Fibroblast of villous mesenchyme (primary cell): ENCODE measurements around the gene GPR153. TPM values are rescaled to one million over a fixed set of nuclear protein-coding genes. Genes with fewer than 3 reads are reported as not detected.
"Not testable (repeated sequence)": the region's sequence is repeated elsewhere in the genome, so short reads cannot be mapped to it uniquely, and the experiment has no call there.

Source experiments
- DNase-seq: peaks from one replicate; pipeline ENCODE4 v3.0.0-alpha.2; 2010; ENCODE audit warnings: low read depth
- H3K4me3 ChIP-seq: 2 replicates; pipeline ENCODE4 v1.5.1; 2011; ENCODE audit warnings: low read depth, mild to moderate bottlenecking, low read length
- CTCF ChIP-seq: IDR thresholded peaks from 2 replicates; pipeline ENCODE4 v1.5.1; 2012; ENCODE audit warnings: low read depth, mild to moderate bottlenecking, low read length; ENCODE audit not compliant: insufficient read depth
- total RNA-seq: library from RNA; depleted of rRNA; stranded (reverse); fragments of >200 nt; gene quantifications from 2 replicates; pipeline ENCODE4 v1.2.3, GENCODE V29; 2012

GPR153 gene
- 5.2 and 5.8 TPM in 2 replicates for total RNA-seq

- H3K4me3 ChIP-seq, result peak within 1 kb of the TSS; percentile 72
- TF ChIP-seq CTCF, result no peak
- peak; percentile 41 for DNase-seq
Observed at GRCh38 chr1:6260961-6261614, at the start of gene GPR153. TSS of gene GPR153 (minus strand) at chr1:6261098. CDS start at chr1:6254905, 6,193 bp downstream.

- no peak for TF ChIP-seq CTCF
- H3K4me3 ChIP-seq, result no peak overlapping the region
- no peak for DNase-seq
Observed at GRCh38 chr1:6310116-6310848, 49.4 kb upstream of the GPR153 start.

- TF ChIP-seq CTCF, result no peak
- no peak overlapping the region for H3K4me3 ChIP-seq
- DNase-seq, result no peak
Observed at GRCh38 chr1:6309564-6309963, 48.7 kb upstream of the GPR153 start.

GRCh38 chr1:6308449-6308848 is 47.6 kb upstream of the GPR153 start:
- DNase-seq, result no peak
- TF ChIP-seq CTCF, result no peak
- no peak overlapping the region for H3K4me3 ChIP-seq

- H3K4me3 ChIP-seq, DNase-seq: not testable (repeated sequence)
Observed at GRCh38 chr1:6307682-6308081, 46.8 kb upstream of the GPR153 start.

- TF ChIP-seq CTCF, result no peak
- no peak overlapping the region for H3K4me3 ChIP-seq
- DNase-seq, result peak; percentile 26
Observed at GRCh38 chr1:6307099-6307498, 46.2 kb upstream of the GPR153 start.

GRCh38 chr1:6303397-6304012 is 42.6 kb upstream of the GPR153 start:
- TF ChIP-seq CTCF, result no peak
- H3K4me3 ChIP-seq, result no peak overlapping the region
- DNase-seq, result no peak
